GM10248 (cell line): ENCODE results near the gene METAP1D.
"Not testable (repeated sequence)": the region's sequence is repeated elsewhere in the genome, so short reads cannot be mapped to it uniquely, and the experiment has no call there.

ENCODE experiments used
- CTCF ChIA-PET: fragments of 300-600 bp; sonication (Branson Sonifier 250); formaldehyde crosslinking; extraction: SDS; loops from one replicate; lab custom pipeline; 2021; ENCODE audit warnings: antibody characterized with exemption; lab: Yijun Ruan, JAX
- POLR2A ChIA-PET: fragments of 350-650 bp; sonication (Branson Sonifier 250); formaldehyde crosslinking; extraction: SDS; loops from one replicate; lab custom pipeline; 2020; ENCODE audit warnings: antibody characterized with exemption; lab: Yijun Ruan, JAX
- DNase-seq: peaks from one replicate; pipeline ENCODE4 v3.0.0; 2012; ENCODE audit errors: extremely low spot score
- TF ChIP-seq, protein P1 (sequence below): IDR thresholded peaks from 2 replicates; pipeline ENCODE4 v1.5.1; 2012; ENCODE audit warnings: mild to moderate bottlenecking, low read depth; ENCODE audit errors: extremely low read depth, missing control alignments, control extremely low read depth

The METAP1D gene

DNA sequence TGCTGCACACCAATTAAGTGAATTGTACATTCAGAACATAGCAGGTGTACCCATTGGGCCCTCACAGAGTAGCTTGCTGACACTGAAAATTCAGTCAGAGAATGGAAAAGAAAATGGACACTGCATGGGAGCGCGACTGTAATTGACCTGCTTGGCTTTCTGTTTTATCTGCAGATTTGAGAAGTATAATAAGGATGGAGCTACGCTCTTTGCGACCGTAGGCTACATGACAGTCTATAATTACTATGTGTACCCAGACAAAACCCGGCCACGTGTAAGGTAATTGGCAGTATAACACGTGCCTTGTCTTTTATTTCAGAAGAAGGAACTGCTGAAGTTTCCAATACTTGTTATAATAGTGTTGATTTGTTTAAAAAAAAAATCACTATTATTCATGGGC, 33.5 kb upstream of the METAP1D start:
- ChIA-PET CTCF (interaction anchor here (1.6 kb wide), 1 partner anchor 21 kb away, joined by 3 read pairs; no protein-coding TSS in a partner anchor), POLR2A (no interaction called here)
- TF ChIP-seq, protein P1, sequence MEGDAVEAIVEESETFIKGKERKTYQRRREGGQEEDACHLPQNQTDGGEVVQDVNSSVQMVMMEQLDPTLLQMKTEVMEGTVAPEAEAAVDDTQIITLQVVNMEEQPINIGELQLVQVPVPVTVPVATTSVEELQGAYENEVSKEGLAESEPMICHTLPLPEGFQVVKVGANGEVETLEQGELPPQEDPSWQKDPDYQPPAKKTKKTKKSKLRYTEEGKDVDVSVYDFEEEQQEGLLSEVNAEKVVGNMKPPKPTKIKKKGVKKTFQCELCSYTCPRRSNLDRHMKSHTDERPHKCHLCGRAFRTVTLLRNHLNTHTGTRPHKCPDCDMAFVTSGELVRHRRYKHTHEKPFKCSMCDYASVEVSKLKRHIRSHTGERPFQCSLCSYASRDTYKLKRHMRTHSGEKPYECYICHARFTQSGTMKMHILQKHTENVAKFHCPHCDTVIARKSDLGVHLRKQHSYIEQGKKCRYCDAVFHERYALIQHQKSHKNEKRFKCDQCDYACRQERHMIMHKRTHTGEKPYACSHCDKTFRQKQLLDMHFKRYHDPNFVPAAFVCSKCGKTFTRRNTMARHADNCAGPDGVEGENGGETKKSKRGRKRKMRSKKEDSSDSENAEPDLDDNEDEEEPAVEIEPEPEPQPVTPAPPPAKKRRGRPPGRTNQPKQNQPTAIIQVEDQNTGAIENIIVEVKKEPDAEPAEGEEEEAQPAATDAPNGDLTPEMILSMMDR = no peak
- no peak for DNase-seq

DNA sequence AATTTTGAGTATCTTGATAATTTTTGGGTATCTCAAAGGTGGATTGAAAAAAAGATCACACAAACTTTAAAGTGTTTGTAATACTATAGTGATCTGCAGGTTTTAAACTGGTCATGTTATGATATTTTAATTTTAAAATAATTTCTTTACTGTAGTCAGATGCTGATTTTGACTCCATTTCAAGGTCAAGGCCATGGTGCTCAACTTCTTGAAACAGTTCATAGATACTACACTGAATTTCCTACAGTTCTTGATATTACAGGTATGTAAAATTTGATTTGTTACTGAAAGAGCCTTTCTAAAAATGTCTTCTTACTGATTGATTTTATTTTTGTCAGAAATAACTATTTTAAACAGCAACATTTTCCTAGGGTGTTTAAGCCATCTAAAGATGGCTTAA, 33.1 kb upstream of the METAP1D start:
- DNase-seq = no peak
- CTCF ChIA-PET = interaction anchor here (1.6 kb wide), 1 partner anchor 21 kb away, joined by 3 read pairs; no protein-coding TSS in a partner anchor
- POLR2A ChIA-PET = no interaction called here
- TF ChIP-seq, protein P1 = no peak

GRCh38 chr2:171968509-171968908, 31.2 kb upstream of the METAP1D start:
- TF ChIP-seq, protein P1 = no peak
- POLR2A ChIA-PET = no interaction called here
- CTCF ChIA-PET = interaction anchor here (1.3 kb wide), 1 partner anchor 11 kb away, joined by 4 read pairs; no protein-coding TSS in a partner anchor
- DNase-seq = no peak

GRCh38 chr2:171972329-171972982, 27.3 kb upstream of the METAP1D start:
- TF ChIP-seq, protein P1 = no peak
- ChIA-PET POLR2A (interaction anchor here (0.8 kb wide), 1 partner anchor 987 kb away, joined by 4 read pairs; no protein-coding TSS in a partner anchor), CTCF (interaction anchor here (1.3 to 1.8 kb wide), 2 partner anchors 11 to 14 kb away, joined by 4 read pairs; no protein-coding TSS in a partner anchor)
- DNase-seq = no peak

DNA sequence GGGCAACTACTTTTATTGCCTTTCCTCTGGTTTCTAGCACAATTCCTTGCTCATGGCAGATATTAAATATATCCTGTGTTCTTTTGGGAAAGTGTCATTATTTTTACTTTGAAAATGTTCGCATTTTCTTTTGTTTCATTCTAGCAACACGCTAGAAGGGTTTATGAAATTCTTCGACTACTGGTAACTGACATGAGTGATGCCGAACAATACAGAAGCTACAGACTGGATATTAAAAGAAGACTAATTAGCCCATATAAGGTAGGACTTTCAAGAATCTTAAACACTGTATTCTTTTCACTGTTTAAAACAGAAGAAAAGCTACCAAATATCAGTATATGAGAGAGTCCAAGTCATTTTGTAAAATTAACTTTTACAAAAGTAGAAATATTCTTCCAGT, 20.6 kb upstream of the METAP1D start:
- DNase-seq = no peak
- TF ChIP-seq, protein P1 = no peak
- POLR2A ChIA-PET = no interaction called here
- CTCF ChIA-PET = interaction anchor here (0.6 to 1.0 kb wide), 2 partner anchors 10 to 38 kb away, joined by 3 to 4 read pairs; no protein-coding TSS in a partner anchor

DNA sequence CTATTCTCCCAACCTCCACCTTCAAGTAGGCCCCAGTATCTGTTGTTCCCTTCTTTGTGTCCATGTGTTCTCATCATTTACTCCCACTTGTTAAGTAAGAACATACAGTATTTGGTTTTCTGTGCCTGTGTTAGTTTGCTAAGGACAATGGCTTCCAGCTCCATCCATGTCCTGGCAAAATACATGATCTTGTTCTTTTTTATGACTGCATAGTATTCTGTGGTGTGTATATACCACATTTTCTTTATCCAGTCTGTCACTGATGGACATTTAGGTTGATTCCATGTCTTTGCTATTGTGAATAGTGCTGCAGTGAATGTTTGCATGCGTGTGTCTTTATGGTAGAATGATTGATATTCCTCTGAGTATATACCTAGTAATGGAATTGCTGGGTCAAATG, 15.8 kb upstream of the METAP1D start:
- CTCF ChIA-PET, DNase-seq, POLR2A ChIA-PET: not testable (repeated sequence)

DNA sequence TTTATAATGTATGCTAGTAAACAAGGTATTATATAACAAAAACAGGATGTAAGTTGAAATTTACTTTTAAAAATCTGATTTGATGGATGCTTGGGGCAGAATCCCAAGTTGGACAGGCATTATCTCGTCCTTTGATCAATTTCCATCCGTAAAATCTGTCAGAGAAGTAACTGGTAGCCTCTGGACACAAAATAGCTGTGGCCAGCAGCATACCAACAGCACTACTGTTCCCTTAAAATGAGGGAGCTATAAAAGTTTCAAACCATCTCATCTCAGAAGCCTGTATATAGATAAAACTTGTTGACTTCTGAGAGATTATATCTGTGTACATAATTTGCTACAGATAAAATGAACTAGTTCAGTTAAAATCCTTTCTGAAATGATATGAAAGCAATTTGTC, 14.7 kb upstream of the METAP1D start:
- TF ChIP-seq, protein P1 = no peak
- POLR2A ChIA-PET = no interaction called here
- no peak for DNase-seq
- CTCF ChIA-PET = no interaction called here
